Stimulated activated CD4-positive, alpha-beta T cell treated with anti-CD3 and anti-CD28 coated beads, TNF-alpha, amount 100 ng/mL, for 1 hour (primary cell): ENCODE data around the gene LMBR1L.

Experiments
- DNase-seq, 3 donors: peaks; one replicate each; pipeline ENCODE4 v3.0.0-alpha.2; 2020; ENCODE audit warnings: low read depth in 3 of 3, low spot score in 1 of 3

Gene LMBR1L

DNA sequence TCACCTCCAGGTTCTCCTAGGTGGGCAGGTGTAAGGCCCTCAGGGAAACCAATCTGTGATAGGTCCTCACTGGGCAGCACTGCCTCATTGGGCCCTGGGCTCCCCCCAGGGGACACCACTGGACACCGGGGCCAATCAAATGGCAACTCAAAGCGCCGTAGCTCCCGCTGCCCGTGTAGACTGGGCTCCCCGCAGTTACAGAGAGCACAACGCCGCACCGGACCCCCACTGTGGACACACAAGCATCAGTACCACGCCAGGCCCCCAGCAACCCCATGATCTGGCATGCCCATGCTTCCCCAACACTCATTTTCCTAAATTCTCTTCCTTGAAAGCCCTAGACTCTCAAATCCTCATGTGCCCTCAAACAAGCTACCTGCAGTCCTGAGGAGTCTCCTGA lies 56.1 kb downstream of the LMBR1L start:
- no peak for DNase-seq

DNA sequence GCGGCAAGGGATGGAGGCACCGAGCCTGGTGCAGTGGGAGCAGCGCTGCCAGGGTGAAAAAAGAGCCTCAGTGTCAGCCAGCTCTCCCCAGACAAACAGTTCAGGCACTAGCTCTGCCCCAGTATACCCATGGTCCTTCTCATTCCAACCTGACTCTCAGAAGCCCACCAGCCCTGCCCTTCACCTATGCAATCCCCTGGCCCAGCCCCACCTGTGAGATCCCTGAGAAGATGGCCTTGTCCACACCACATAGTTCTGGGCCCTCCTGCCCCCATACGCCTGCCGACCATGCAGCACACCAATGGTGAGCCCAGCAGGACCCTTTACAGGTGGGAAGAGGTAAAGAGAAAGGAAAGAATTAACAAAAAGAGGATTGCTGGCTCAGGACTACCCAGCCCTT lies 56.6 kb downstream of the LMBR1L start:
- DNase-seq, result no peak

DNA sequence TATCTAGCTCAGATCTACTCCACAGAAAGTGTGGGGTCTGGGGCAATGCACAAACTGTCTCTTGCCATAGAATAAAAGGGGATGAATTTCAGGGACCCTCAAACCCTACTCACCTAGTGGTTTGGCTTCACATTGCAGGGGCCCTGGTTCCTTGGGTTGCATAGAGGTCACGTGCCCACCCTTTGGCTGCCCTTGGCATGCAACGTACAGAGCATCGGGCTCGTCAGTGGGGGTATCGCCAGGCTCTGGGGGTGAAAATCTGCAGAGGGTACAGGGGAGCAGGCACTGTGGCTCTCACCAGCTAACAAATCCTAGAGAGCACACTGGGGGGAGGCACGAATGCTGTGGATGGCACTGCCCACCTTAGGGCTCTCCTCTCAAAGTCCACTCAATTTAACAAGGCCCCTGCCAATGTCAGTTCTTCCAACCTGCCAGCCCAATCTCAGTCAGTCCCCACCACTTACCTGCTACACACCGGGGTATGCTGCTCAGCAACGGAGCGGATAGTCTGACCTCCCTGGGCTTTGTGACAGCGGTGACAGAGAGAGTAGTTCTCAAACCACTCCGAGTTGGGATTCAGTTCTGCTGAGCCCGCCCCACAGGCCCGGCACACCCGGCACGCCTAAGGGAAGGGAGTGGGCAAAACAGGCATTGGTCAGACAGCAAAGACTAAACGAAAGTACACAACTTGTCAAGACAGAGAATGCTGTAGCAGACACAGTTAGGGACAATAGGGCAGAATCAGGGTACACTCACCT lies 58.0 kb downstream of the LMBR1L start:
- no peak for DNase-seq

DNA sequence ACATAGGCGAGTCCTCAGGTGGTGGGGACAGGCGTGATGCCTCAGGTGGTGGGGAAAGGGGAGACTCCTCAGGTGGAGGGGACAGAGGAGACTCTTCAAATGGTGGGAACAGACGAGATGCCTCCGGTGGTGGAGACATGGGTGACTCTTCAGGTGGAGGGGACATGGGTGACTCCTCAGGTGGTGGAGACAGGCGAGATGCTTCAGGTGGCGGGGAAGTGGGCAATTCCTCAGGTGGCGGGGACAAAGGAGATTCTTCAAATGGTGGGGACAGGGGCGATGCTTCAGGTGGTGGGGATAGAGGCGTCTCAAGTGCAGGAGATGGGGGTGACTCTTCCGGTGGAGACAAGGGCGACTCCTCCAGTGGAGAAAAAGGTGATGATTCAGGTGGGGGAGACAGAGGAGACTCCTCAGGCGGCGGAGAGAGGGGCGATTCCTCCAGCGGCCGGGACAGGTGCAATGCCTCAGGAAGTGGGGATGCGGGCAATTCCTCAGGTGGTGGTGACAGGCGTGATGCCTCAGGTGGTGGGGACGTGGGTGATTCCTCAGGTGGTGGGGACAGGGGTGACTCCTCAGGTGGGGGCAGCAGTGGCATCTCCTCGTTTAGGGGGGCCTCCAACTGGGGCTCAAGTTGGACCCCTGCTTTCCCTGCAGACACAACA lies 58.7 kb downstream of the LMBR1L start:
- no peak for DNase-seq

DNA sequence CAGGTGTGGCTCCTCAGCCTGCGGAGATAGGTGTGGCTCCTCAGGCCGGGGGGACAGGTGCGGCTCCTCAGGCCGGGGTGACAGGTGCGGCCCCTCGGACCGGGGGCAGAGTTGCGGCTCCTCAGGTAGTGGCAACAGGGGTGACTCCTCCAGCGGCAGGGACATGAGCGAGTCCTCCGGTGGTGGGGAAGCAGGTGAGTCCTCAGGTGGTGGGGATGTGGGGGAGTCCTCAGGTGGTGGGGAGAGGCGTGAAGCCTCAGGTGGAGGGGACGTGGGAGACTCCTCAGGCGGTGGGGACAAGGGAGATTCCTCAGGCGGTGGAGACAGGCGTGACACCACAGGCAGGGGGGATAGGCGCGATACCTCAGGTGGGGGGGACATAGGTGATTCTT lies 59.3 kb downstream of the LMBR1L start:
- DNase-seq, result no peak

DNA sequence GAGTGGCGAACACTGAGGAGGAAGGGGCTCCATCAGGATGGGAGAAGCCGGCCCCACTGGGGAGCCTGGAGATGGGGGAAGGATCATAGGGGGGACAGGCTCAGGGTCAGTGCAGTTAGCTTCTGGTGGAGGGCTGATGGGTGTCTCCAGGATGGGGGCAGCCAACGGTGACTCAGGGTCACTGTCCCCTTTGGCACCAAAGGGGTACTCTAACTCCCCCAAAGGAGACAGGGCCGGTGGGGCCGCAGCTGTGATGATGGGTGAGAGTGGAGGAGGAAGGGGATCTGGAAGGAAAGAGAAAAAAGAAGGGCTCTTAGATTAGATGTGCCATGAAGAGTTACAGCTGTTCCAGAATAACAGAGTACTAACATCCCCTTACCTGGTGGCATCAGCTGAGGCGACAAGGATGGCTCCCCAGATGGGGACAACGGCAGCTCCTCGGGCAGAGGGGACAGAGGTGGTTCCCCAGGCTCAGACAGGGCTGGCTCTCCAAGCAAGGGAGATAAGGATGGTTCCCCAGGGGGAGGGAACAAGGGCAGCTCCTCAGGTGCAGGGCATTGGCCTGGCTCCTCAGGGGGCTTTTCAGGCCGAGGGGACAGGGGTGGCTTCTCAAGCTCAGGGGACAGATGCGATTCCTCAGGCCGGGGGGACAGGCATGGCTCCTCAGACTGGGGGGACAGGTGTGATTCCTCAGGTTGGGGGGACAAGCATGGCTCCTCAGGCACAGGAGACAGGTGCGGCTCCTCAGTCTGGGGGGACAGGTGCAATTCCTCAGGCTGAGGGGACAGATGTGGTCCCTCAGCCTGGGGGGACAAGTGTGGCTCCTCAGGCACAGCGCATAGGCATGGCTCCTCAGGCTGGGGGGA lies 59.9 kb downstream of the LMBR1L start:
- DNase-seq, result no peak

DNA sequence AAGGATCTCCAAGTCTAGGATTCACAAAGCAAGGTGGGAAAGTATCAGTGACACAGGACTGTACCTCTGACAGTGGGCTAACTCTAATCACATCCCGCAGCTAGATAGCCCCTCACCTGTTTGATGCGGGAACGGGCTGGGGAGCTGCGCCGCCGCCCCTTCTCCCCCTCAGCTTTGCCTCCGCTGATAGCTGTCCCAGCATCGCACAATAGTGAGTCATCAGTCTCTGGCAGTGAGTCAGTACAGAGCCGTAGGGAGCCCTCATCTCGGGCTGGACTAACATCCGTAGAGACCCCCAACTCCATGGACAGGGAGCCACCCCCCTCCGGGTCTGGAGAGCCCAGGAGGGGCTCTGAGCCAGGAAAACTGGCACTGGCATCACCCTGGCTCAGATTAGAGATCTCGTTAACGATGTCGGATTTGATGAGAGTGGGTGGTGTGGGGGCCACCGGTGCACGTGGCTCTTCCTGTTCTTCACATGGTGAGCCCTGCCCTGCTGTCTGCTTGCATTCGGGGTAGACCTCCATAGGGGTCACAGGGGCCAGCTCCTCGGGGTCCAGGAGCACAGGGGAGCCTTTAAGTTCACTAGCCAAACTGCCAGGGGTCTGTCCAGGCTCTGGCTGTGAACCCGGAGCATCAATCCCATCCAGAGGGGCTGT lies 61.0 kb downstream of the LMBR1L start:
- no peak for DNase-seq

DNA sequence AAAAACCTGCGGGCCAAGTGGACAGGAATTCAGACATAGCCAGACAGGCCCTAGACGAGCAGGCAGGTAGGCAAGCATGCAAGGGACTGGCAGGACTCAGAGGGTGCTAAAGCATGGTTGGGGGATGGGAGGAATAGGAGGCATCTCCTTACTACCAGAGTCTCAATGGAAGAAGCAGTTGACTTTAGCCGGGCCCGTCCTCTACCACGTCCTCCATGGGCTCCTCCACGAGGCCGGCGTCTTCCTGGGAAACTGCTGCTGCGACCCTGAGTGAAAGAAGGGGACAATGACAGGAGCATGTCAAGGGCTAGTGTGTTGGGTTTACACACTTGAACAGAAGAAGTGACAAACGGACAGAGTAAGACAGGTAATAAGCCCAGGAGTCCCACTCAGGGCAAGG lies 61.7 kb downstream of the LMBR1L start:
- DNase-seq, result no peak
